Natural killer cell (primary cell): ENCODE measurements around the gene KCNJ6. TPM values are rescaled to one million over a fixed set of nuclear protein-coding genes. Genes with fewer than 3 reads are reported as not detected.

Source experiments
- ATAC-seq, 3 donors: fragments of 150-1000 bp in 2 of 3; fragments of 200-7000 bp in 1 of 3; cut with Tn5 transposase; 1 replicate in 1 of 3; 2 replicates in 2 of 3; pipeline ENCODE4 v1.10.0; 2021; ENCODE audit warnings: mild to moderate bottlenecking in 2 of 3, moderate library complexity in 2 of 3
- DNase-seq, 2 donors: peaks; one replicate each; pipeline versions ENCODE4 v3.0.0 to v3.0.0-alpha.2; 2013 to 2021; ENCODE audit warnings: mixed read lengths in 1 of 2
- H3K27ac ChIP-seq: one replicate; pipeline ENCODE4 v1.5.1; 2013; ENCODE audit warnings: mild to moderate bottlenecking, low read length
- H3K27me3 ChIP-seq: one replicate; pipeline ENCODE4 v1.6.1; 2013; ENCODE audit warnings: low read length; ENCODE audit not compliant: control insufficient read depth, insufficient read depth
- H3K36me3 ChIP-seq: one replicate; pipeline ENCODE4 v1.6.1; 2013; ENCODE audit warnings: low read length; ENCODE audit not compliant: control insufficient read depth, insufficient read depth
- H3K4me1 ChIP-seq: one replicate; pipeline ENCODE4 v1.6.1; 2013; ENCODE audit warnings: low read length; ENCODE audit not compliant: control insufficient read depth, insufficient read depth
- H3K4me3 ChIP-seq: one replicate; pipeline ENCODE4 v1.5.1; 2013; ENCODE audit warnings: low read length
- H3K9me3 ChIP-seq: one replicate; pipeline ENCODE4 v1.6.1; 2013; ENCODE audit warnings: low read length; ENCODE audit not compliant: control insufficient read depth, insufficient read depth
- H3K27ac Mint-ChIP-seq, 2 donors: one replicate each; pipeline ENCODE4 v1.8.0; 2022; ENCODE audit warnings: mild to moderate bottlenecking in 2 of 2, mixed read lengths in 2 of 2, moderate library complexity in 1 of 2
- H3K27me3 Mint-ChIP-seq, 2 donors: one replicate each; pipeline ENCODE4 v1.8.0; 2022; ENCODE audit warnings: low read depth in 2 of 2, mixed read lengths in 2 of 2
- H3K36me3 Mint-ChIP-seq: one replicate; pipeline ENCODE4 v1.8.0; 2022; ENCODE audit warnings: mixed read lengths
- H3K4me1 Mint-ChIP-seq, 2 donors: one replicate each; pipeline ENCODE4 v1.8.0; 2022; ENCODE audit warnings: mixed read lengths in 2 of 2
- H3K4me3 Mint-ChIP-seq: one replicate; pipeline ENCODE4 v1.8.0; 2022; ENCODE audit warnings: mild to moderate bottlenecking, moderate library complexity, mixed read lengths
- H3K9me3 Mint-ChIP-seq, 2 donors: one replicate each; pipeline ENCODE4 v1.8.0; 2022; ENCODE audit warnings: mixed read lengths in 2 of 2
- WGBS: methylation state at CpG from one replicate; pipeline ENCODE4 v1.1.7; 2013; ENCODE audit warnings: missing lambda C conversion rate; ENCODE audit not compliant: insufficient coverage; 5-methylcytosine and 5-hydroxymethylcytosine counted together
- intact Hi-C: fragments of 100-400 bp; cut with micrococcal nuclease; formaldehyde crosslinking; loops from one replicate; pipeline ENCODE4 v1.14.2; 2022
- total RNA-seq, 4 donors: library from RNA; stranded (reverse); fragments of 120-200 nt in 1 of 4; gene quantifications; one replicate each; pipeline versions ENCODE4 v1.2.3 to v1.2.4, GENCODE V29; 2013 to 2022
- TF ChIP-seq, protein P1 (sequence below): fragments of 200-600 bp; IDR thresholded peaks from one replicate; pipeline ENCODE4 v1.8.0; 2022; ENCODE audit warnings: antibody characterized with exemption

Gene KCNJ6
- total RNA-seq, 3 donors from 2014 or later (not counting 1 experiment from before 2014, with no cell fraction given), result not detected

DNA sequence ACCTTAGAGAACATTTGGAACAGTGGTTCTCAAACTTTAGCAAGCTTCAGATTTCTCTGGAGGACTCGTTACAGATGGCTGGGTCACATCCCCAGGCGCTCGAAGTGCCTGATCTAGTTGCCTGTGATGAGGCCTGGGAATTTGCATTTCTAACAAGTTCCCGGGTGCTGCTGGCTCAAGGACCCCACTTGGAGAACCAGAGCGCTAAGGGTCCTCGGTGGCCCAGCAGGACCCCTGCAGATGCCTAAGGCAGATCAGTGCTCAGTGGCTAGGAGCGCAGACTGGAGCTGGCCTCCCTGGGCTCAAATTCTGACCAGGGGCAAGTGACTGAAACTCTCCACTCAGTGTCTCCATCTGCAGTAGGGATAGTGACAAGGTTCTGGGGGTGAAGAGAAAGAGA is 341.5 kb downstream of the KCNJ6 start:
- intact Hi-C loops, result no loop called here
- Mint-ChIP-seq H3K27ac (no peak overlapping the region), H3K4me3 (no peak overlapping the region), H3K4me1 (no peaks in the 10 kb centered on the region), H3K27me3 (peaks cover 8 to 9% of the 10 kb centered on the region in 2 donors), H3K36me3 (peaks cover 10% of the 10 kb centered on the region), H3K9me3 (no peaks in the 10 kb centered on the region)
- Histone ChIP-seq H3K27ac (no peak overlapping the region), H3K27me3 (no peaks in the 10 kb centered on the region), H3K4me3 (no peak overlapping the region), H3K4me1 (no peaks in the 10 kb centered on the region), H3K36me3 (no peaks in the 10 kb centered on the region), H3K9me3 (peaks cover 4% of the 10 kb centered on the region)
- ATAC-seq (no peak), DNase-seq (no peak)
- TF ChIP-seq, protein P1, sequence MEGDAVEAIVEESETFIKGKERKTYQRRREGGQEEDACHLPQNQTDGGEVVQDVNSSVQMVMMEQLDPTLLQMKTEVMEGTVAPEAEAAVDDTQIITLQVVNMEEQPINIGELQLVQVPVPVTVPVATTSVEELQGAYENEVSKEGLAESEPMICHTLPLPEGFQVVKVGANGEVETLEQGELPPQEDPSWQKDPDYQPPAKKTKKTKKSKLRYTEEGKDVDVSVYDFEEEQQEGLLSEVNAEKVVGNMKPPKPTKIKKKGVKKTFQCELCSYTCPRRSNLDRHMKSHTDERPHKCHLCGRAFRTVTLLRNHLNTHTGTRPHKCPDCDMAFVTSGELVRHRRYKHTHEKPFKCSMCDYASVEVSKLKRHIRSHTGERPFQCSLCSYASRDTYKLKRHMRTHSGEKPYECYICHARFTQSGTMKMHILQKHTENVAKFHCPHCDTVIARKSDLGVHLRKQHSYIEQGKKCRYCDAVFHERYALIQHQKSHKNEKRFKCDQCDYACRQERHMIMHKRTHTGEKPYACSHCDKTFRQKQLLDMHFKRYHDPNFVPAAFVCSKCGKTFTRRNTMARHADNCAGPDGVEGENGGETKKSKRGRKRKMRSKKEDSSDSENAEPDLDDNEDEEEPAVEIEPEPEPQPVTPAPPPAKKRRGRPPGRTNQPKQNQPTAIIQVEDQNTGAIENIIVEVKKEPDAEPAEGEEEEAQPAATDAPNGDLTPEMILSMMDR, result no peak
- WGBS, result 93% methylated on average over 7 of the region's 7 CpGs

DNA sequence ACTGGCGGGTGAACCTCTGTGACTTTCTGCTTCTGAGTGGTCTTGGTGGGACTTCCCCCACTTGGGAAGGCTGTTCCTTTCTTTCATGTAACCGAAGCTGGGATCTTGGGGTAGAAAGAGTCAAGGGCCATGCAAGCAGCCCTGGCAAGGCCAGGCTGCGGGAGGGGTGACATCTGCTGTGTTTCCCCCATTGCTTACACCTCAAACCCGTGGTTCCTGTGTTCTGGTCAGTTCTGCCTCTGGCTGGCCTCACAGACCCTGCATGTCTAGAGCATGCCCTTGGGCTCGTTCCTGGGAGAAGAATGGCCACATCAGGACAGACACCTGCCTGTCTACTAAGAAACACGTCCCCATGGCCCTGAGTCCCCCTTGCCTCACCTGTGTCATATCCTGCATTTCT is 341.9 kb downstream of the KCNJ6 start:
- no peak overlapping the region for H3K4me3 Mint-ChIP-seq
- H3K36me3 Mint-ChIP-seq, result peaks cover 10% of the 10 kb centered on the region
- Histone ChIP-seq H3K27me3 (no peaks in the 10 kb centered on the region), H3K36me3 (no peaks in the 10 kb centered on the region), H3K27ac (no peak overlapping the region), H3K4me3 (no peak overlapping the region), H3K4me1 (no peaks in the 10 kb centered on the region), H3K9me3 (peaks cover 4% of the 10 kb centered on the region)
- no peaks in the 10 kb centered on the region for H3K9me3 Mint-ChIP-seq
- DNase-seq (no peak), ATAC-seq (no peak)
- TF ChIP-seq, protein P1, result no peak
- WGBS, result 80% methylated on average over 6 of the region's 6 CpGs
- no peaks in the 10 kb centered on the region for H3K4me1 Mint-ChIP-seq
- H3K27ac Mint-ChIP-seq, result no peak overlapping the region
- peaks cover 10 to 11% of the 10 kb centered on the region in 2 donors for H3K27me3 Mint-ChIP-seq
- intact Hi-C loops, result no loop called here

- Histone ChIP-seq H3K36me3 (no peaks in the 10 kb centered on the region), H3K4me3 (no peak overlapping the region), H3K4me1 (no peaks in the 10 kb centered on the region), H3K27ac (no peak overlapping the region), H3K27me3 (no peaks in the 10 kb centered on the region), H3K9me3 (no peaks in the 10 kb centered on the region)
- ATAC-seq (no peak), DNase-seq (no peak)
- H3K4me1 Mint-ChIP-seq, result no peaks in the 10 kb centered on the region
- no peak overlapping the region for H3K27ac Mint-ChIP-seq
- no peak overlapping the region for H3K4me3 Mint-ChIP-seq
- peaks cover 13 to 15% of the 10 kb centered on the region in 2 donors for H3K27me3 Mint-ChIP-seq
- intact Hi-C loops, result no loop called here
- H3K36me3 Mint-ChIP-seq, result no peaks in the 10 kb centered on the region
- no peaks in the 10 kb centered on the region for H3K9me3 Mint-ChIP-seq
- 90% methylated on average over 5 of the region's 6 CpGs for WGBS
- TF ChIP-seq, protein P1, result no peak
These were observed 344.8 kb downstream of the KCNJ6 start for GRCh38 chr21:37571442-37571841.

GRCh38 chr21:37568916-37569315 is 347.3 kb downstream of the KCNJ6 start:
- TF ChIP-seq, protein P1, result no peak
- intact Hi-C loops, result no loop called here
- H3K4me3 Mint-ChIP-seq, result no peak overlapping the region

More at GRCh38 chr21:37568916-37569315, 347.3 kb downstream of the KCNJ6 start:
- DNase-seq (no peak), ATAC-seq (no peak)
- Histone ChIP-seq H3K36me3 (no peaks in the 10 kb centered on the region), H3K27ac (no peak overlapping the region), H3K9me3 (no peaks in the 10 kb centered on the region), H3K4me1 (peaks cover 9% of the 10 kb centered on the region), H3K4me3 (no peak overlapping the region), H3K27me3 (no peaks in the 10 kb centered on the region)
- no peaks in the 10 kb centered on the region for H3K36me3 Mint-ChIP-seq
- H3K9me3 Mint-ChIP-seq, result no peaks in the 10 kb centered on the region
- no peak overlapping the region for H3K27ac Mint-ChIP-seq
- H3K4me1 Mint-ChIP-seq, result peaks cover 18 to 23% of the 10 kb centered on the region in 2 donors
- H3K27me3 Mint-ChIP-seq, result peaks cover 13 to 15% of the 10 kb centered on the region in 2 donors
- WGBS, result 88% methylated on average over 5 of the region's 5 CpGs
